WI38 (cell line): ENCODE results near the gene RUNX2.

Experiments
- H3K4me3 ChIP-seq: 2 replicates; pipeline ENCODE4 v1.5.1; 2011; ENCODE audit warnings: low read depth, mild to moderate bottlenecking, control low read depth, low read length
- CTCF ChIP-seq: IDR thresholded peaks from 2 replicates; pipeline ENCODE4 v1.5.1; 2012; ENCODE audit warnings: low read depth, mild to moderate bottlenecking, control low read depth, low read length

RUNX2 gene

DNA sequence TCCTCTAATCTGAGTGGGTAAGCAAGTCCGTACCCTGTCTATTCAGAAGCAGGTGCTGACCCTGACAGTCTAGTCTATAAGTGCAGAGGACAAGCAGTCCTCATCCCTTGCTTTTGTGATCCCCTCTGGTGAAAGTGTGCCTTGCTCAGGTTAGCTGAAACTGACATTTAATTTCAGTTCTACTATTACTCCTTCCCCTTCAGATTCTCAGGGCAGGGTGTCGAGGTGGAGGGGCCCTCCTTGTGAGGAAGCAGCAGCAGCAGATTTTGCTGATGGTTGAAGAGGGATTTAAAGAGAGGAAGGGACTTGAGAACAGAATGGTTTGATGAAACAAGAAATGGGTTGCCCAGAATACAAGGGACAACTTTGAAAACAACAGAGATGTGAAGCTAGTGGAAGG is 378.2 kb downstream of the RUNX2 start:
- no peak for TF ChIP-seq CTCF

GRCh38 chr6:45707176-45707575 is 379.0 kb downstream of the RUNX2 start:
- no peak for TF ChIP-seq CTCF

More for the DNA sequence above, 378.2 kb downstream of the RUNX2 start:
- no peak overlapping the region for H3K4me3 ChIP-seq

DNA sequence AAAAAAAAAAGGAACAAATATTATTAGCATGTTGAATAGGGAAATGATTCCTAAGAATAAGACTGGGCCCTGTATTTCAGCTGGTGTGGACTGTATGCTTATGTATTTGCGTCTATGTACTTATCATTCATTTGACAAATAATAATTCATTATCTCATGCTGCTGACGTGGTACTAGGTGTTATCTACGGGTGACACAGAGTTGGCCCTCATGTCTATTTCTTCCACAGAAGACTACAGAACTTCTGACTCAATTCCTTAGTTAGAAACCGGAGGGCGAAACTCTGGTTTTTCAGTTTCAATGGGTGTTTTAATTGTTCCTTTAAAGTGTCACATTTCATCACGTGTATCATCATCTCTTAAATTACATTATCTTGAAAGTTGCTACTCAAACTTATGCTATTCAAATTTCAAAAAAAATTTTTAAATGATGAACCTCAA is 381.7 kb downstream of the RUNX2 start:
- H3K4me3 ChIP-seq, result no peak overlapping the region
- no peak for TF ChIP-seq CTCF

More at GRCh38 chr6:45707176-45707575, 379.0 kb downstream of the RUNX2 start:
- H3K4me3 ChIP-seq, result no peak overlapping the region

- no peak overlapping the region for H3K4me3 ChIP-seq
- TF ChIP-seq CTCF, result no peak
Measured at GRCh38 chr6:45710304-45710821, 382.2 kb downstream of the RUNX2 start.

- no peak overlapping the region for H3K4me3 ChIP-seq
- no peak for TF ChIP-seq CTCF
Measured at GRCh38 chr6:45712076-45712475, 383.9 kb downstream of the RUNX2 start.

DNA sequence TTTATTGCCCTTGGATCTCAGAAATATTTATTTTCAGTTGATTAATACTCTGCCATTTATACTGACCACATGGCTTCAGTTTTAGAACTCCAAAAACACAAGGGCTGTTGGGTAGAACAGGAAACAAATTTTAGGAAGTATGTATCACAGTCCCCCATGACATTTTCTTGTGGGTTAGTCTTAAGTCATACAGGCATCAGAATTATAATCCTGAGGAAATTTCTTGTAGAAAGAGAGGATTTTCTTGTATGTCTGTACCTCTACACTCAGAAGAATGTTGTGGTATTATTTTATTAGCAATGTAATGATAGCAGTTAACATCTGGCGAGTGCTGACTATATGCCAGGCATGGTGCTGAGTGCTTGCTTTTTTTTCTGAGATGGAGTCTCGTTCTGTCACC is 384.7 kb downstream of the RUNX2 start:
- H3K4me3 ChIP-seq, result no peak overlapping the region
- no peak for TF ChIP-seq CTCF
